ENCODE data around the gene RUNDC3A. TPM values are rescaled to one million over a fixed set of nuclear protein-coding genes. Genes with fewer than 3 reads are reported as not detected.

Gene RUNDC3A
- total RNA-seq, 1 donor from 2014 or later = 3.3 TPM

- Histone ChIP-seq H3K4me3 (ENCODE audit: low read depth, low read length) (no peak overlapping the region), H3K36me3 (ENCODE audit: control insufficient read depth, insufficient read depth, low read length) (peaks cover 2% of the 10 kb centered on the region), H3K27me3 (ENCODE audit: control insufficient read depth, insufficient read depth, low read length) (peaks cover 2% of the 10 kb centered on the region)
- TF ChIP-seq CTCF (IDR thresholded peaks at IDR 0.05; ENCODE audit: insufficient read depth, low read length, poor library complexity, severe bottlenecking) = no peak
- DNase-seq (ENCODE audit: low read depth) = no peak
Measured at GRCh38 chr17:44356241-44356640, 47.8 kb downstream of the RUNDC3A start.

GRCh38 chr17:44358066-44358465 lies 49.7 kb downstream of the RUNDC3A start:
- Histone ChIP-seq H3K36me3 (ENCODE audit: control insufficient read depth, insufficient read depth, low read length) (no peaks in the 10 kb centered on the region), H3K4me3 (ENCODE audit: low read depth, low read length) (no peak overlapping the region), H3K27me3 (ENCODE audit: control insufficient read depth, insufficient read depth, low read length) (peaks cover 2% of the 10 kb centered on the region)
- TF ChIP-seq CTCF (IDR thresholded peaks at IDR 0.05; ENCODE audit: insufficient read depth, low read length, poor library complexity, severe bottlenecking) = no peak
- no peak for DNase-seq (ENCODE audit: low read depth)

- Histone ChIP-seq H3K36me3 (ENCODE audit: control insufficient read depth, insufficient read depth, low read length) (no peaks in the 10 kb centered on the region), H3K4me3 (ENCODE audit: low read depth, low read length) (no peak overlapping the region), H3K27me3 (ENCODE audit: control insufficient read depth, insufficient read depth, low read length) (peaks cover 2% of the 10 kb centered on the region)
- no peak for DNase-seq (ENCODE audit: low read depth)
- no peak for TF ChIP-seq CTCF (IDR thresholded peaks at IDR 0.05; ENCODE audit: insufficient read depth, low read length, poor library complexity, severe bottlenecking)
Measured at GRCh38 chr17:44359006-44359405, 50.6 kb downstream of the RUNDC3A start.

- no peak for TF ChIP-seq CTCF (IDR thresholded peaks at IDR 0.05; ENCODE audit: insufficient read depth, low read length, poor library complexity, severe bottlenecking)
- no peak for DNase-seq (ENCODE audit: low read depth)
- Histone ChIP-seq H3K36me3 (ENCODE audit: control insufficient read depth, insufficient read depth, low read length) (no peaks in the 10 kb centered on the region), H3K27me3 (ENCODE audit: control insufficient read depth, insufficient read depth, low read length) (no peaks in the 10 kb centered on the region), H3K4me3 (ENCODE audit: low read depth, low read length) (no peak overlapping the region)
Measured at GRCh38 chr17:44359458-44360143, 51.2 kb downstream of the RUNDC3A start.

GRCh38 chr17:44360144-44360533 lies 51.7 kb downstream of the RUNDC3A start:
- no peak for DNase-seq (ENCODE audit: low read depth)
- TF ChIP-seq CTCF (IDR thresholded peaks at IDR 0.05; ENCODE audit: insufficient read depth, low read length, poor library complexity, severe bottlenecking) = no peak
- H3K27me3 ChIP-seq (ENCODE audit: control insufficient read depth, insufficient read depth, low read length) = peaks cover 2% of the 10 kb centered on the region
- H3K4me3 ChIP-seq (ENCODE audit: low read depth, low read length) = no peak overlapping the region
- no peaks in the 10 kb centered on the region for H3K36me3 ChIP-seq (ENCODE audit: control insufficient read depth, insufficient read depth, low read length)

GRCh38 chr17:44360826-44361225 lies 52.4 kb downstream of the RUNDC3A start:
- H3K36me3 ChIP-seq (ENCODE audit: control insufficient read depth, insufficient read depth, low read length) = no peaks in the 10 kb centered on the region
- H3K4me3 ChIP-seq (ENCODE audit: low read depth, low read length) = no peak overlapping the region
- TF ChIP-seq CTCF (IDR thresholded peaks at IDR 0.05; ENCODE audit: insufficient read depth, low read length, poor library complexity, severe bottlenecking) = no peak
- H3K27me3 ChIP-seq (ENCODE audit: control insufficient read depth, insufficient read depth, low read length) = peaks cover 2% of the 10 kb centered on the region
- no peak for DNase-seq (ENCODE audit: low read depth)
